ENCODE measurements around the gene EFHC1. TPM values are rescaled to one million over a fixed set of nuclear protein-coding genes. Genes with fewer than 3 reads are reported as not detected.

The EFHC1 gene
- total RNA-seq, 1 experiment from 2014 or later, result 15.5 TPM

GRCh38 chr6:52552278-52552643 lies 132.1 kb downstream of the EFHC1 start:
- peak; percentile 38; the same call in 1 of the 2 replicates for ATAC-seq
- H3K27me3 Mint-ChIP-seq (ENCODE audit: low read depth), result no peaks in the 10 kb centered on the region
- POLR2A ChIA-PET, result no interaction called here

GRCh38 chr6:52553158-52553557 lies 133.0 kb downstream of the EFHC1 start:
- Mint-ChIP-seq H3K4me1 (peaks cover 60% of the 10 kb centered on the region), H3K36me3 (no peaks in the 10 kb centered on the region), H3K27me3 (ENCODE audit: low read depth) (no peaks in the 10 kb centered on the region), H3K4me3 (no peak overlapping the region), H3K9me3 (no peaks in the 10 kb centered on the region), H3K27ac (0 out of 2 replicates have a peak overlapping the region, but pooled peaks have one; percentile 31)
- POLR2A ChIA-PET, result no interaction called here
- CTCF ChIA-PET, result interaction anchor here (1.0 to 2.3 kb wide), 3 partner anchors 20 to 145 kb away, joined by 3 to 9 read pairs (median 6); partner anchors contain the start of gene TRAM2
- no peak for ATAC-seq
- TF ChIP-seq ZNF232 (CRISPR knock-in tag; IDR thresholded peaks at IDR 0.05), result no peak
- no peak for TF ChIP-seq USF2 (CRISPR knock-in tag; IDR thresholded peaks at IDR 0.05)
- TF ChIP-seq SMAD3 (CRISPR knock-in tag; IDR thresholded peaks at IDR 0.05; ENCODE audit: borderline replicate concordance), result no peak
- no peak for TF ChIP-seq E2F1 (CRISPR knock-in tag; IDR thresholded peaks at IDR 0.05)
- no peak for TF ChIP-seq ERG (CRISPR knock-in tag; IDR thresholded peaks at IDR 0.05)
- no peak for TF ChIP-seq ZNF317 (CRISPR knock-in tag; IDR thresholded peaks at IDR 0.05; ENCODE audit: borderline replicate concordance, low read depth)
- TF ChIP-seq ZNF396 (CRISPR knock-in tag; IDR thresholded peaks at IDR 0.05; ENCODE audit: borderline replicate concordance), result no peak
- no peak for TF ChIP-seq NFE2L1 (CRISPR knock-in tag; IDR thresholded peaks at IDR 0.05)
- TF ChIP-seq PREB (CRISPR knock-in tag; IDR thresholded peaks at IDR 0.05; ENCODE audit: borderline replicate concordance), result no peak
- DNase-seq (ENCODE audit: low spot score), result no peak

More at GRCh38 chr6:52552278-52552643, 132.1 kb downstream of the EFHC1 start:
- H3K4me3 Mint-ChIP-seq, result peak overlapping the region; percentile 46
- H3K4me1 Mint-ChIP-seq, result peaks cover 51% of the 10 kb centered on the region
- TF ChIP-seq ARID4B (CRISPR knock-in tag; IDR thresholded peaks at IDR 0.05; ENCODE audit: borderline replicate concordance) (0 out of 2 replicates have a peak, but pooled peaks have one; percentile 18), KAT7 (CRISPR knock-in tag; IDR thresholded peaks at IDR 0.05; ENCODE audit: borderline replicate concordance) (no peak)
- CTCF ChIA-PET, result interaction anchor here (1.0 to 2.3 kb wide), 4 partner anchors 15 to 144 kb away, joined by 3 to 9 read pairs (median 4); partner anchors contain the start of gene TRAM2
- no peak for DNase-seq (ENCODE audit: low spot score)
- no peaks in the 10 kb centered on the region for H3K9me3 Mint-ChIP-seq
- H3K36me3 Mint-ChIP-seq, result no peaks in the 10 kb centered on the region
- peak overlapping the region; percentile 89 for H3K27ac Mint-ChIP-seq

GRCh38 chr6:52553719-52554118 lies 133.6 kb downstream of the EFHC1 start:
- Mint-ChIP-seq H3K9me3 (no peaks in the 10 kb centered on the region), H3K27ac (peak overlapping the region; percentile 31; the same call in 1 of the 2 replicates), H3K27me3 (ENCODE audit: low read depth) (no peaks in the 10 kb centered on the region), H3K4me1 (peaks cover 65% of the 10 kb centered on the region), H3K36me3 (no peaks in the 10 kb centered on the region), H3K4me3 (no peak overlapping the region)
- ATAC-seq, result no peak
- ChIA-PET POLR2A (no interaction called here), CTCF (no interaction called here)
- DNase-seq (ENCODE audit: low spot score), result no peak
- TF ChIP-seq SOX15 (CRISPR knock-in tag; IDR thresholded peaks at IDR 0.05) (no peak), ARID4B (CRISPR knock-in tag; IDR thresholded peaks at IDR 0.05; ENCODE audit: borderline replicate concordance) (no peak), E2F5 (CRISPR knock-in tag; IDR thresholded peaks at IDR 0.05) (no peak), ZNF219 (CRISPR knock-in tag; IDR thresholded peaks at IDR 0.05; ENCODE audit: borderline replicate concordance) (no peak), USF1 (CRISPR knock-in tag; IDR thresholded peaks at IDR 0.05) (no peak)

Data from WTC11 (cell line).